Measurements from ENCODE around the gene PCYT1A.
"Not testable (repeated sequence)": the region's sequence is repeated elsewhere in the genome, so short reads cannot be mapped to it uniquely, and the experiment has no call there.

Gene PCYT1A

GRCh38 chr3:196189566-196190347, 97.8 kb downstream of the PCYT1A start:
- no peaks in the 10 kb centered on the region for H3K27me3 Mint-ChIP-seq
- H3K4me1 Mint-ChIP-seq: peaks cover 42% of the 10 kb centered on the region
- ATAC-seq (no peak), DNase-seq (no peak)
- no peaks in the 10 kb centered on the region for H3K9me3 Mint-ChIP-seq
- H3K27ac Mint-ChIP-seq: no peak overlapping the region
- H3K4me3 Mint-ChIP-seq: no peak overlapping the region
- no peaks in the 10 kb centered on the region for H3K36me3 Mint-ChIP-seq (ENCODE audit: low read depth)

- ATAC-seq (no peak), DNase-seq (no peak)
- no peaks in the 10 kb centered on the region for H3K9me3 Mint-ChIP-seq
- H3K4me1 Mint-ChIP-seq: peaks cover 46% of the 10 kb centered on the region
- H3K27ac Mint-ChIP-seq: peak overlapping the region; percentile 46
- no peaks in the 10 kb centered on the region for H3K36me3 Mint-ChIP-seq (ENCODE audit: low read depth)
- no peaks in the 10 kb centered on the region for H3K27me3 Mint-ChIP-seq
- no peak overlapping the region for H3K4me3 Mint-ChIP-seq
Measured at GRCh38 chr3:196186651-196187573, 100.6 kb downstream of the PCYT1A start.

GRCh38 chr3:196184881-196185280, 102.6 kb downstream of the PCYT1A start:
- no peak overlapping the region for H3K4me3 Mint-ChIP-seq
- ATAC-seq (no peak), DNase-seq (no peak)
- no peak overlapping the region for H3K27ac Mint-ChIP-seq
- H3K9me3 Mint-ChIP-seq: no peaks in the 10 kb centered on the region
- peaks cover 53% of the 10 kb centered on the region for H3K4me1 Mint-ChIP-seq
- H3K27me3 Mint-ChIP-seq: no peaks in the 10 kb centered on the region
- H3K36me3 Mint-ChIP-seq (ENCODE audit: low read depth): no peaks in the 10 kb centered on the region

- H3K4me1 Mint-ChIP-seq: peaks cover 61% of the 10 kb centered on the region
- not testable (repeated sequence) for H3K4me3 Mint-ChIP-seq; H3K27me3 Mint-ChIP-seq; H3K9me3 Mint-ChIP-seq; DNase-seq; ATAC-seq; H3K36me3 Mint-ChIP-seq (ENCODE audit: low read depth)
- peak overlapping the region; percentile 74 for H3K27ac Mint-ChIP-seq
Measured at GRCh38 chr3:196184169-196184432, 103.4 kb downstream of the PCYT1A start.

GRCh38 chr3:196181127-196181546, 106.4 kb downstream of the PCYT1A start:
- Mint-ChIP-seq H3K4me3 (no peak overlapping the region), H3K27ac (peak overlapping the region; percentile 97), H3K4me1 (peaks cover 59% of the 10 kb centered on the region), H3K9me3 (no peaks in the 10 kb centered on the region), H3K36me3 (ENCODE audit: low read depth) (no peaks in the 10 kb centered on the region), H3K27me3 (no peaks in the 10 kb centered on the region)
- DNase-seq: no peak
- ATAC-seq: no peak

GRCh38 chr3:196180346-196180745, 107.2 kb downstream of the PCYT1A start:
- no peaks in the 10 kb centered on the region for H3K9me3 Mint-ChIP-seq
- peak overlapping the region; percentile 60 for H3K4me3 Mint-ChIP-seq
- H3K27me3 Mint-ChIP-seq: no peaks in the 10 kb centered on the region
- no peaks in the 10 kb centered on the region for H3K36me3 Mint-ChIP-seq (ENCODE audit: low read depth)
- H3K27ac Mint-ChIP-seq: peak overlapping the region; percentile 97
- DNase-seq (no peak), ATAC-seq (no peak)
- peaks cover 59% of the 10 kb centered on the region for H3K4me1 Mint-ChIP-seq

All from activated naive CD8-positive, alpha-beta T cell treated with anti-CD3 and anti-CD28 coated beads, Interleukin-2, amount 50 U/mL, for 24 hours (primary cell).